A673 (cell line): ENCODE measurements around the gene SPON1.
"Not testable (repeated sequence)": the region's sequence is repeated elsewhere in the genome, so short reads cannot be mapped to it uniquely, and the experiment has no call there.

Experiments used
- CTCF ChIP-seq: fragments of 300-800, 200-600 bp; sonication (generic); conservative IDR thresholded peaks from 2 replicates; pipeline ENCODE4 v1.5.1; 2017; ENCODE audit warnings: low read depth, mild to moderate bottlenecking, antibody characterized with exemption, low read length, moderate library complexity, mixed read lengths
- EZH2 ChIP-seq: fragments of 200-600 bp; sonication (generic); IDR thresholded peaks from 2 replicates; pipeline ENCODE4 v1.6.1; 2017; ENCODE audit warnings: borderline replicate concordance, low read depth, mild to moderate bottlenecking, mixed read lengths, antibody characterized with exemption, low read length; ENCODE audit not compliant: poor library complexity, severe bottlenecking

- TF ChIP-seq CTCF, EZH2: not testable (repeated sequence)
Observed at GRCh38 chr11:13986695-13987094, 24.2 kb downstream of the SPON1 start.
